Measurements from ENCODE around the gene CADM1.

Gene CADM1

GRCh38 chr11:115213007-115213406 is 291.2 kb downstream of the CADM1 start:
- Histone ChIP-seq H3K27ac (ENCODE audit: low read length) (no peak overlapping the region), H2AFZ (ENCODE audit: low read depth, low read length) (no peak overlapping the region), H3K27me3 (ENCODE audit: insufficient read depth, low read length, poor library complexity) (peaks cover 2% of the 10 kb centered on the region), H3K4me3 (ENCODE audit: low read depth in 1 of 2, low read length in 2 of 2) (no peak overlapping the region), H3K36me3 (ENCODE audit: insufficient read depth, low read length) (no peaks in the 10 kb centered on the region), H3K4me2 (ENCODE audit: insufficient read depth, low read length) (no peak overlapping the region), H4K20me1 (ENCODE audit: insufficient read depth, low read length) (no peaks in the 10 kb centered on the region), H3K4me1 (ENCODE audit: insufficient read depth, low read length) (no peaks in the 10 kb centered on the region), H3K79me2 (ENCODE audit: insufficient read depth, low read length) (no peaks in the 10 kb centered on the region), H3K9ac (ENCODE audit: low read depth, low read length) (no peak overlapping the region), H3K9me3 (ENCODE audit: insufficient read depth, low read length, severe bottlenecking) (no peaks in the 10 kb centered on the region)
- ATAC-seq (ENCODE audit: insufficient read depth, low read depth) = no peak
- no peak for DNase-seq
- TF ChIP-seq CTCF (IDR thresholded peaks at IDR 0.05; ENCODE audit: borderline replicate concordance, extremely low read depth, low read length, poor library complexity, severe bottlenecking) = no peak

- Histone ChIP-seq H3K9me3 (ENCODE audit: insufficient read depth, low read length, severe bottlenecking) (no peaks in the 10 kb centered on the region), H3K4me1 (ENCODE audit: insufficient read depth, low read length) (no peaks in the 10 kb centered on the region), H3K27ac (ENCODE audit: low read length) (no peak overlapping the region), H3K9ac (ENCODE audit: low read depth, low read length) (no peak overlapping the region), H3K79me2 (ENCODE audit: insufficient read depth, low read length) (no peaks in the 10 kb centered on the region), H3K36me3 (ENCODE audit: insufficient read depth, low read length) (no peaks in the 10 kb centered on the region), H2AFZ (ENCODE audit: low read depth, low read length) (no peak overlapping the region), H4K20me1 (ENCODE audit: insufficient read depth, low read length) (no peaks in the 10 kb centered on the region), H3K27me3 (ENCODE audit: insufficient read depth, low read length, poor library complexity) (no peaks in the 10 kb centered on the region), H3K4me2 (ENCODE audit: insufficient read depth, low read length) (no peak overlapping the region), H3K4me3 (ENCODE audit: low read depth in 1 of 2, low read length in 2 of 2) (no peak overlapping the region)
- no peak for ATAC-seq (ENCODE audit: insufficient read depth, low read depth)
- TF ChIP-seq CTCF (IDR thresholded peaks at IDR 0.05; ENCODE audit: borderline replicate concordance, extremely low read depth, low read length, poor library complexity, severe bottlenecking) = no peak
- no peak for TF ChIP-seq EZH2 (IDR thresholded peaks at IDR 0.05; ENCODE audit: borderline replicate concordance, low read depth, low read length, severe bottlenecking)
- no peak for DNase-seq
Measured at GRCh38 chr11:115208808-115209259, 295.4 kb downstream of the CADM1 start.

- ATAC-seq (ENCODE audit: insufficient read depth, low read depth) (no peak), DNase-seq (no peak)
- no peak overlapping the region for H3K9ac ChIP-seq (ENCODE audit: low read depth, low read length)
- H3K36me3 ChIP-seq (ENCODE audit: insufficient read depth, low read length) = no peaks in the 10 kb centered on the region
- H2AFZ ChIP-seq (ENCODE audit: low read depth, low read length) = no peak overlapping the region
- no peaks in the 10 kb centered on the region for H3K4me1 ChIP-seq (ENCODE audit: insufficient read depth, low read length)
- no peaks in the 10 kb centered on the region for H3K79me2 ChIP-seq (ENCODE audit: insufficient read depth, low read length)
- H3K27ac ChIP-seq (ENCODE audit: low read length) = no peak overlapping the region
- H4K20me1 ChIP-seq (ENCODE audit: insufficient read depth, low read length) = no peaks in the 10 kb centered on the region
- no peaks in the 10 kb centered on the region for H3K27me3 ChIP-seq (ENCODE audit: insufficient read depth, low read length, poor library complexity)
- TF ChIP-seq CTCF (IDR thresholded peaks at IDR 0.05; ENCODE audit: borderline replicate concordance, extremely low read depth, low read length, poor library complexity, severe bottlenecking) = no peak
- TF ChIP-seq EZH2 (IDR thresholded peaks at IDR 0.05; ENCODE audit: borderline replicate concordance, low read depth, low read length, severe bottlenecking) = no peak
- no peak overlapping the region for H3K4me2 ChIP-seq (ENCODE audit: insufficient read depth, low read length)
- H3K4me3 ChIP-seq (ENCODE audit: low read depth in 1 of 2, low read length in 2 of 2) = no peak overlapping the region
- H3K9me3 ChIP-seq (ENCODE audit: insufficient read depth, low read length, severe bottlenecking) = no peaks in the 10 kb centered on the region
Measured at GRCh38 chr11:115207916-115208315, 296.3 kb downstream of the CADM1 start.

- TF ChIP-seq EZH2 (IDR thresholded peaks at IDR 0.05; ENCODE audit: borderline replicate concordance, low read depth, low read length, severe bottlenecking) = no peak
- TF ChIP-seq CTCF (IDR thresholded peaks at IDR 0.05; ENCODE audit: borderline replicate concordance, extremely low read depth, low read length, poor library complexity, severe bottlenecking) = no peak
- no peak overlapping the region for H3K27ac ChIP-seq (ENCODE audit: low read length)
- no peak overlapping the region for H3K4me2 ChIP-seq (ENCODE audit: insufficient read depth, low read length)
- no peaks in the 10 kb centered on the region for H3K79me2 ChIP-seq (ENCODE audit: insufficient read depth, low read length)
- no peaks in the 10 kb centered on the region for H3K27me3 ChIP-seq (ENCODE audit: insufficient read depth, low read length, poor library complexity)
- no peaks in the 10 kb centered on the region for H4K20me1 ChIP-seq (ENCODE audit: insufficient read depth, low read length)
- H3K4me3 ChIP-seq (ENCODE audit: low read depth in 1 of 2, low read length in 2 of 2) = no peak overlapping the region
- DNase-seq (no peak), ATAC-seq (ENCODE audit: insufficient read depth, low read depth) (no peak)
- H3K9ac ChIP-seq (ENCODE audit: low read depth, low read length) = no peak overlapping the region
- H2AFZ ChIP-seq (ENCODE audit: low read depth, low read length) = no peak overlapping the region
- H3K4me1 ChIP-seq (ENCODE audit: insufficient read depth, low read length) = no peaks in the 10 kb centered on the region
- H3K36me3 ChIP-seq (ENCODE audit: insufficient read depth, low read length) = no peaks in the 10 kb centered on the region
- no peaks in the 10 kb centered on the region for H3K9me3 ChIP-seq (ENCODE audit: insufficient read depth, low read length, severe bottlenecking)
Measured at GRCh38 chr11:115207166-115207591, 297.0 kb downstream of the CADM1 start.

All from DND-41 (cell line).